SK-N-SH (cell line): ENCODE data around the gene C20orf204. TPM values are rescaled to one million over a fixed set of nuclear protein-coding genes. Genes with fewer than 3 reads are reported as not detected.
A peak's percentile ranks its signal among the peaks of the same experiment; 100 is the strongest.

Experiments
- CTCF ChIA-PET: fragments of 300-600, 350-600 bp; formaldehyde crosslinking; extraction: SDS; loops from one replicate; lab custom pipeline; 2021; lab: Yijun Ruan, JAX
- POLR2A ChIA-PET: fragments of 350-600 bp; sonication (Branson Sonifier 250); formaldehyde crosslinking; extraction: SDS; loops from one replicate; lab custom pipeline; 2020; ENCODE audit warnings: antibody characterized with exemption, inconsistent platforms; lab: Yijun Ruan, JAX
- DNase-seq: peaks from one replicate; pipeline ENCODE4 v3.0.0; 2012
- H2AFZ ChIP-seq: fragments of 200-600 bp; sonication (generic); 2 replicates; pipeline ENCODE4 v1.8.1; 2016; ENCODE audit warnings: antibody characterized with exemption, mild to moderate bottlenecking, low read depth
- H3F3A ChIP-seq: fragments of 200-600 bp; sonication (generic); replicated peaks from 2 replicates; pipeline ENCODE3; 2016; ENCODE audit warnings: antibody characterized with exemption, mild to moderate bottlenecking; ENCODE audit not compliant: insufficient read depth
- H3K27ac ChIP-seq, 2 experiments: fragments of 200-500 bp in 1 of 2; fragments of 200-600 bp in 1 of 2; sonication (Bioruptor generic) in 1 of 2; sonication (generic), shearing (Covaris generic) in 1 of 2; 2 replicates each; pipeline versions ENCODE4 v1.5.1 to v1.6.1; 2014 to 2016; ENCODE audit warnings: low read depth in 2 of 2, inconsistent platforms in 1 of 2, low read length in 1 of 2, mild to moderate bottlenecking in 1 of 2, mixed read lengths in 1 of 2
- H3K27me3 ChIP-seq: fragments of 200-600 bp; sonication (generic), shearing (Covaris generic); 2 replicates; pipeline ENCODE4 v1.6.1; 2016; ENCODE audit warnings: mixed run types; ENCODE audit not compliant: insufficient read depth
- H3K36me3 ChIP-seq, 2 experiments: fragments of 200-500 bp in 1 of 2; fragments of 200-600 bp in 1 of 2; sonication (Bioruptor generic) in 1 of 2; sonication (generic) in 1 of 2; replicated peaks in 1 of 2; 2 replicates each; pipeline versions ENCODE3 to v1.5.1; 2014 to 2016; ENCODE audit warnings: low read length in 1 of 2, mild to moderate bottlenecking in 1 of 2; ENCODE audit not compliant: insufficient read depth in 2 of 2, control insufficient read depth in 1 of 2
- H3K4me1 ChIP-seq, 2 experiments: fragments of 200-500 bp in 1 of 2; fragments of 200-600 bp in 1 of 2; sonication (Bioruptor generic) in 1 of 2; sonication (generic), shearing (Covaris generic) in 1 of 2; 2 replicates each; pipeline versions ENCODE4 v1.5.1 to v1.6.1; 2014 to 2016; ENCODE audit warnings: low read depth in 1 of 2, low read length in 1 of 2, mixed run types in 1 of 2; ENCODE audit not compliant: insufficient read depth in 2 of 2, control insufficient read depth in 1 of 2
- H3K4me2 ChIP-seq: fragments of 200-600 bp; sonication (generic), shearing (Covaris generic); 2 replicates; pipeline ENCODE4 v1.6.1; 2017; ENCODE audit warnings: mixed run types
- H3K4me3 ChIP-seq, 2 experiments: fragments of 200-500 bp in 1 of 2; fragments of 200-600 bp in 1 of 2; sonication (Bioruptor generic) in 1 of 2; sonication (generic), shearing (Covaris generic) in 1 of 2; 2 replicates each; pipeline versions ENCODE4 v1.5.1 to v1.8.1; 2014 to 2016; ENCODE audit warnings: low read depth in 2 of 2, inconsistent platforms in 1 of 2, low read length in 1 of 2, mild to moderate bottlenecking in 1 of 2, mixed read lengths in 1 of 2, moderate library complexity in 1 of 2
- H3K79me2 ChIP-seq: fragments of 200-600 bp; sonication (generic); 2 replicates; pipeline ENCODE4 v1.8.1; 2017; ENCODE audit warnings: mild to moderate bottlenecking; ENCODE audit not compliant: insufficient read depth
- H3K9ac ChIP-seq: fragments of 200-600 bp; sonication (generic); 2 replicates; pipeline ENCODE4 v1.6.1; 2017; ENCODE audit warnings: mixed run types
- H3K9me2 ChIP-seq: fragments of 200-600 bp; sonication (generic); 2 replicates; pipeline ENCODE4 v1.6.1; 2017; ENCODE audit warnings: mixed run types
- H3K9me3 ChIP-seq: fragments of 200-600 bp; sonication (generic); 2 replicates; pipeline ENCODE4 v1.6.1; 2017; ENCODE audit warnings: mixed run types, mild to moderate bottlenecking, moderate library complexity
- H4K20me1 ChIP-seq: fragments of 200-600 bp; sonication (generic); 2 replicates; pipeline ENCODE4 v1.6.1; 2017; ENCODE audit warnings: mild to moderate bottlenecking, mixed run types; ENCODE audit not compliant: insufficient read depth
- CTCF ChIP-seq: fragments of 200-600 bp; sonication (generic); IDR thresholded peaks from 2 replicates; pipeline ENCODE4 v1.6.1; 2017; ENCODE audit warnings: antibody characterized with exemption, mild to moderate bottlenecking, moderate library complexity
- FOXM1 ChIP-seq: IDR thresholded peaks from 2 replicates; pipeline ENCODE4 v1.4.0; 2012; ENCODE audit warnings: low read depth, mild to moderate bottlenecking
- JUND ChIP-seq: IDR thresholded peaks from 2 replicates; pipeline ENCODE4 v1.4.0; 2012
- MAX ChIP-seq: IDR thresholded peaks from 2 replicates; pipeline ENCODE4 v1.4.0; 2012; ENCODE audit warnings: low read depth
- POLR2AphosphoS5 ChIP-seq: IDR thresholded peaks from 2 replicates; pipeline ENCODE4 v1.6.1; 2012; ENCODE audit warnings: low read depth, low read length
- REST ChIP-seq: IDR thresholded peaks from 2 replicates; pipeline ENCODE4 v1.6.1; 2012; ENCODE audit warnings: mild to moderate bottlenecking, low read depth, low read length, moderate library complexity
- RXRA ChIP-seq: IDR thresholded peaks from 2 replicates; pipeline ENCODE4 v1.4.0; 2012; ENCODE audit warnings: low read depth, mild to moderate bottlenecking, borderline replicate concordance
- SMC3 ChIP-seq: IDR thresholded peaks from 2 replicates; pipeline ENCODE4 v1.6.1; 2012; ENCODE audit warnings: low read depth, low read length, improper control_type of control experiment
- TAF1 ChIP-seq: IDR thresholded peaks from 2 replicates; pipeline ENCODE4 v1.6.1; 2012; ENCODE audit warnings: low read depth, mild to moderate bottlenecking, low read length, moderate library complexity, borderline replicate concordance
- TCF12 ChIP-seq: IDR thresholded peaks from 2 replicates; pipeline ENCODE4 v1.4.0; 2012
- whole genome bisulfite sequencing: methylation state at CpG from one replicate; pipeline ENCODE4 v1.1.6; 2017; ENCODE audit warnings: low lambda C conversion rate; 5-methylcytosine and 5-hydroxymethylcytosine counted together
- polyA plus RNA-seq, 3 experiments: library from polyadenylated mRNA; depleted of rRNA; stranded (reverse); fragments of >200 nt; gene quantifications; 2 replicates each; pipeline ENCODE4 v1.2.3, GENCODE V29; 2012
- TF ChIP-seq, protein P1 (sequence below): fragments of 150-350 bp; IDR thresholded peaks from 2 replicates; pipeline ENCODE4 v1.6.1; 2016; ENCODE audit warnings: mild to moderate bottlenecking, low read depth, low read length

The C20orf204 gene
- polyA plus RNA-seq, 1 of the 3 experiments (the other 2 are of a cell fraction) = 0.21 TPM

- no peaks in the 10 kb centered on the region for H3K9me2 ChIP-seq
- H3K36me3 ChIP-seq = no peaks in the 10 kb centered on the region
- peaks cover 14% of the 10 kb centered on the region for H3F3A ChIP-seq
- no peak for DNase-seq
- H3K4me2 ChIP-seq = peak within 1 kb of the TSS; percentile 99
- CTCF ChIA-PET = interaction anchor here (0.7 to 12.9 kb wide), 9 partner anchors 10 to 139 kb away, joined by 3 to 252 read pairs (median 6); partner anchors contain the start of gene NPBWR2
- H2AFZ ChIP-seq = peak within 1 kb of the TSS; percentile 72; the same call in 1 of the 2 replicates
- no peaks in the 10 kb centered on the region; the same call in 1 of the 2 replicates for H3K27me3 ChIP-seq
- WGBS = 57% methylated on average over 14 of the region's 62 CpGs
- H4K20me1 ChIP-seq = no peaks in the 10 kb centered on the region
- peak within 1 kb of the TSS in 1 of 2 experiments; percentile 68; a peak in 2 of 4 replicates for H3K27ac ChIP-seq
- H3K4me1 ChIP-seq = peaks cover 13 to 36% of the 10 kb centered on the region in 2 experiments; a peak in 3 of 4 replicates
- POLR2A ChIA-PET = interaction anchor here (1.0 to 1.2 kb wide), 2 partner anchors 9 to 18 kb away, joined by 3 read pairs; partner anchors contain the start of gene TCEA2
- H3K4me3 ChIP-seq = peak within 1 kb of the TSS; percentile 76 to 80
- H3K79me2 ChIP-seq = no peaks in the 10 kb centered on the region
- H3K9me3 ChIP-seq = no peaks in the 10 kb centered on the region
- TF ChIP-seq MAX (no peak), POLR2AphosphoS5 (no peak), JUND (no peak), REST (no peak), FOXM1 (no peak), RXRA (no peak), SMC3 (no peak), TAF1 (no peak), CTCF (no peak), TCF12 (no peak)
- TF ChIP-seq, protein P1, sequence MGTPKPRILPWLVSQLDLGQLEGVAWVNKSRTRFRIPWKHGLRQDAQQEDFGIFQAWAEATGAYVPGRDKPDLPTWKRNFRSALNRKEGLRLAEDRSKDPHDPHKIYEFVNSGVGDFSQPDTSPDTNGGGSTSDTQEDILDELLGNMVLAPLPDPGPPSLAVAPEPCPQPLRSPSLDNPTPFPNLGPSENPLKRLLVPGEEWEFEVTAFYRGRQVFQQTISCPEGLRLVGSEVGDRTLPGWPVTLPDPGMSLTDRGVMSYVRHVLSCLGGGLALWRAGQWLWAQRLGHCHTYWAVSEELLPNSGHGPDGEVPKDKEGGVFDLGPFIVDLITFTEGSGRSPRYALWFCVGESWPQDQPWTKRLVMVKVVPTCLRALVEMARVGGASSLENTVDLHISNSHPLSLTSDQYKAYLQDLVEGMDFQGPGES = no peak
- peak within 1 kb of the TSS; percentile 76 for H3K9ac ChIP-seq
These were observed 44.2 kb downstream of the C20orf204 start, which contains the start of gene OPRL1 for GRCh38 chr20:64080013-64080812. OPRL1 (plus strand) TSS chr20:64080082; CDS start chr20:64092721, 12,639 bp downstream.
